Uterus (tissue), 4 donors: ENCODE measurements around the gene PTPRM. TPM values are rescaled to one million over a fixed set of nuclear protein-coding genes. Genes with fewer than 3 reads are reported as not detected.

Source experiments
- DNase-seq, 2 donors: peaks; one replicate each; pipeline ENCODE4 v3.0.0-alpha.2; 2019 to 2020
- H3K27ac ChIP-seq, 2 donors: fragments of 200-600 bp; sonication (generic); 1 replicate in 1 of 2; 2 replicates in 1 of 2; pipeline ENCODE4 v1.5.1; 2016 to 2018
- H3K27me3 ChIP-seq, 2 donors: fragments of 200-600 bp; sonication (generic); one replicate each; pipeline ENCODE4 v1.5.1; 2018 to 2019; ENCODE audit warnings: control low read depth in 1 of 2
- H3K36me3 ChIP-seq, 2 donors: fragments of 200-600 bp; sonication (generic); one replicate each; pipeline ENCODE4 v1.5.1; 2019; ENCODE audit warnings: control low read depth in 1 of 2
- H3K4me1 ChIP-seq, 2 donors: fragments of 200-600 bp; sonication (generic); one replicate each; pipeline ENCODE4 v1.5.1; 2018 to 2019; ENCODE audit warnings: control low read depth in 1 of 2
- H3K4me3 ChIP-seq, 2 donors: fragments of 200-600 bp; sonication (generic); 1 replicate in 1 of 2; 2 replicates in 1 of 2; pipeline ENCODE4 v1.5.1; 2018 to 2019; ENCODE audit warnings: mild to moderate bottlenecking in 1 of 2
- H3K9me3 ChIP-seq, 2 donors: fragments of 200-600 bp; sonication (generic); one replicate each; pipeline ENCODE4 v1.5.1; 2019; ENCODE audit warnings: control low read depth in 1 of 2
- POLR2A ChIP-seq, 2 donors: fragments of 450-650 bp; IDR thresholded peaks; one replicate each; pipeline ENCODE4 v1.6.1; 2016; ENCODE audit warnings: antibody characterized with exemption in 2 of 2, mild to moderate bottlenecking in 1 of 2, moderate library complexity in 1 of 2
- intact Hi-C: fragments of 100-400 bp; cut with DNase I; formaldehyde crosslinking; loops from one replicate; pipeline ENCODE4 v1.15.1; 2023; ENCODE audit warnings: low total_unique reads
- total RNA-seq, 4 donors: library from RNA; depleted of rRNA in 3 of 4; stranded (reverse); fragments of >200 nt in 3 of 4; gene quantifications; one replicate each; pipeline versions ENCODE4 v1.1.0 to v1.2.4, GENCODE V29; 2014 to 2023
- TF ChIP-seq, protein P1 (sequence below), 4 experiments: fragments of 200-600 bp in 2 of 4; fragments of 450-650 bp in 2 of 4; sonication (generic) in 2 of 4; IDR thresholded peaks; one replicate each; pipeline ENCODE4 v1.5.1; 2016 to 2019; ENCODE audit warnings: antibody characterized with exemption in 4 of 4, mild to moderate bottlenecking in 2 of 4, moderate library complexity in 1 of 4
- donor health status: DM: yes; HTN: yes; CAD: no.

PTPRM gene
- total RNA-seq, 4 donors from 2014 or later: 62.0 to 127 (median 85.7) TPM

GRCh38 chr18:7812431-7813063, 245.4 kb downstream of the PTPRM start:
- intact Hi-C loops: no loop called here
- Histone ChIP-seq H3K27ac (no peak overlapping the region), H3K4me1 (no peaks in the 10 kb centered on the region), H3K9me3 (peaks cover 0 to 3% of the 10 kb centered on the region in 2 donors), H3K36me3 (no peaks in the 10 kb centered on the region), H3K27me3 (no peaks in the 10 kb centered on the region), H3K4me3 (no peak overlapping the region)
- no peak for TF ChIP-seq POLR2A (IDR thresholded peaks at IDR 0.05)
- TF ChIP-seq, protein P1, sequence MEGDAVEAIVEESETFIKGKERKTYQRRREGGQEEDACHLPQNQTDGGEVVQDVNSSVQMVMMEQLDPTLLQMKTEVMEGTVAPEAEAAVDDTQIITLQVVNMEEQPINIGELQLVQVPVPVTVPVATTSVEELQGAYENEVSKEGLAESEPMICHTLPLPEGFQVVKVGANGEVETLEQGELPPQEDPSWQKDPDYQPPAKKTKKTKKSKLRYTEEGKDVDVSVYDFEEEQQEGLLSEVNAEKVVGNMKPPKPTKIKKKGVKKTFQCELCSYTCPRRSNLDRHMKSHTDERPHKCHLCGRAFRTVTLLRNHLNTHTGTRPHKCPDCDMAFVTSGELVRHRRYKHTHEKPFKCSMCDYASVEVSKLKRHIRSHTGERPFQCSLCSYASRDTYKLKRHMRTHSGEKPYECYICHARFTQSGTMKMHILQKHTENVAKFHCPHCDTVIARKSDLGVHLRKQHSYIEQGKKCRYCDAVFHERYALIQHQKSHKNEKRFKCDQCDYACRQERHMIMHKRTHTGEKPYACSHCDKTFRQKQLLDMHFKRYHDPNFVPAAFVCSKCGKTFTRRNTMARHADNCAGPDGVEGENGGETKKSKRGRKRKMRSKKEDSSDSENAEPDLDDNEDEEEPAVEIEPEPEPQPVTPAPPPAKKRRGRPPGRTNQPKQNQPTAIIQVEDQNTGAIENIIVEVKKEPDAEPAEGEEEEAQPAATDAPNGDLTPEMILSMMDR (IDR thresholded peaks at IDR 0.05): no peak
- no peak for DNase-seq

DNA sequence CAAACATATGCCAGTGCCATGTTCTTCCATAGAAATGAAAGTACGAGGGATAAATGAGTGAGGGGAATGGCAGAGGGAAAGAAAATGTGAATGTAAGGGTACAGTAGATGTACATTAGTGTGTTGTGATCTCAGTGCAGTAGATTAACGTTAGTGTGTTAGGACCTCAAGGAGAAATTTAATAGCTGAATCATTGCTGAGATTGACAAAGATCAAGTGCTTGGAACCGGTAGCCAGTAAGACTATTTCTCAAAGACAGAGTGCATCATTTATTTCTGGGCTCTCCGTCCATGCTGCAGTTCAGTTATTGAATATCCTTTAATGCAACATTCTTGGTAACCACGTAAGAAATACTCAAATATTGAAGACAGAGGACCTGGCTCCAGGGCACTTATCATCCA, 246.0 kb downstream of the PTPRM start:
- H3K27ac ChIP-seq: no peak overlapping the region
- no peak for DNase-seq
- peaks cover 0 to 3% of the 10 kb centered on the region in 2 donors for H3K9me3 ChIP-seq
- no peaks in the 10 kb centered on the region for H3K27me3 ChIP-seq
- intact Hi-C loops: no loop called here
- no peaks in the 10 kb centered on the region for H3K4me1 ChIP-seq
- TF ChIP-seq, protein P1 (IDR thresholded peaks at IDR 0.05): no peak
- TF ChIP-seq POLR2A (IDR thresholded peaks at IDR 0.05): no peak
- H3K4me3 ChIP-seq: no peak overlapping the region
- no peaks in the 10 kb centered on the region for H3K36me3 ChIP-seq

DNA sequence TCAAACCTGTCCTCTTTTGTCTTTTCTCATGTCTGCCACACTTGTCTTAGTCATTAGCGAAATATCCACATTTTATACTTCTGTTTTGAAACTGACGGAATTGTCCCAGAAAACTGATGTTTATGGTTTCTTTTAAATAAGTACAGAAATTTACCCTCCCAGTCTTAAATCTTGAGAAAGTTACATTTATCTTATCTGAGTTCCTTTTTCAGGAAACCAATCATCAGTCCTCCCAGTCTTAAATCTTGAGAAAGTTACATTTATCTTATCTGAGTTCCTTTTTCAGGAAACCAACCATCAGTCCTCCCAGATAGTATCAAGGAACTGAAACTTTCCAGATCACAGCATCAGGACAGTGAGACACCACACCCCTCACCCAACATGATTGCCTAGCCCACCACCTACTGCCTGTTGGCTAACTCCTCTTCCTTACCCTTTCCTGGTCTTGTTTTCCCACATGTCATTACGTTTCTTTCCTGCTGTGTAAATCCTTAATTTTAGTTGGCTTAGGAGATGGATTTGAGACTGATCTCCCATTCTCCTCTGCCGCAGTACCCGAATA, 247.7 kb downstream of the PTPRM start:
- peaks cover 0 to 3% of the 10 kb centered on the region in 2 donors for H3K9me3 ChIP-seq
- intact Hi-C loops: no loop called here
- TF ChIP-seq, protein P1 (IDR thresholded peaks at IDR 0.05): no peak
- TF ChIP-seq POLR2A (IDR thresholded peaks at IDR 0.05): no peak

DNA sequence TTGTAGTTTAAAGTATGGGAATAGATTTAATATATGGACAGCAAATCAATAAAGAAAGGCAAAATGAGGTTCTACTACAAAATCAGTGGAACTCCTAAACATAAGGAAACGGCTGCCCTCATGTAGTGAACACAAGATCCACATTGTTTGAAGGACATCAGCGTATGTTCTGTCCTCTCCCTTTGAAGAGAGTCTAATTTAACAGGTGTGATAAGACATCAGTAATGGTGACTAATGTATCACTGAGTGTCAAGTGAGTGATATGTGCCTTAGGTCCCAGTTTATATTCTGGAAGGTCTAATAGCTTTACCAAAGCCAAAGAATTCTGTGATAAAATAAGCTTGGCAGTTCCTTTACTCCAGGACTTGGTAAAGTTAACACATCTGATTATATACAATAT, 248.7 kb downstream of the PTPRM start:
- Histone ChIP-seq H3K36me3 (no peaks in the 10 kb centered on the region), H3K9me3 (peaks cover 0 to 3% of the 10 kb centered on the region in 2 donors), H3K27ac (no peak overlapping the region), H3K27me3 (no peaks in the 10 kb centered on the region), H3K4me1 (no peaks in the 10 kb centered on the region), H3K4me3 (no peak overlapping the region)
- intact Hi-C loops: no loop called here
- no peak for DNase-seq
- TF ChIP-seq, protein P1 (IDR thresholded peaks at IDR 0.05): no peak
- no peak for TF ChIP-seq POLR2A (IDR thresholded peaks at IDR 0.05)

More for the DNA sequence above, 247.7 kb downstream of the PTPRM start:
- Histone ChIP-seq H3K27me3 (no peaks in the 10 kb centered on the region), H3K4me3 (no peak overlapping the region), H3K4me1 (no peaks in the 10 kb centered on the region), H3K27ac (no peak overlapping the region), H3K36me3 (no peaks in the 10 kb centered on the region)
- DNase-seq: no peak

- Histone ChIP-seq H3K27ac (peak overlapping the region in 1 of 2 donors; percentile 31), H3K4me1 (no peaks in the 10 kb centered on the region), H3K9me3 (peaks cover 0 to 3% of the 10 kb centered on the region in 2 donors), H3K27me3 (no peaks in the 10 kb centered on the region), H3K36me3 (no peaks in the 10 kb centered on the region), H3K4me3 (no peak overlapping the region)
- DNase-seq: peak; percentile 22 to 27
- intact Hi-C loops: no loop called here
- TF ChIP-seq, protein P1 (IDR thresholded peaks at IDR 0.05): no peak
- no peak for TF ChIP-seq POLR2A (IDR thresholded peaks at IDR 0.05)
Observed at GRCh38 chr18:7817575-7818230, 250.6 kb downstream of the PTPRM start.
